SK-N-SH treated with all-trans-retinoic acid at 6 μM for 48 hours (cell line): ENCODE data around the gene DPYSL5.

ENCODE experiments used
- ARNTL ChIP-seq: fragments of 450-650 bp; formaldehyde crosslinking; IDR thresholded peaks from 2 replicates; pipeline ENCODE4 v1.5.0; 2020; ENCODE audit warnings: low read depth, mild to moderate bottlenecking, moderate library complexity, borderline replicate concordance
- BACH2 ChIP-seq: fragments of 250-450 bp; sonication (Bioruptor Pico); IDR thresholded peaks from 2 replicates; pipeline ENCODE4 v1.9.0; 2021; ENCODE audit warnings: mild to moderate bottlenecking, borderline replicate concordance
- CSRNP3 ChIP-seq: fragments of 250-450 bp; sonication (Bioruptor Pico); IDR thresholded peaks from 2 replicates; pipeline ENCODE4 v1.5.1; 2021; ENCODE audit warnings: mild to moderate bottlenecking, moderate library complexity
- ESRRG ChIP-seq: fragments of 250-450 bp; sonication (Bioruptor Pico); IDR thresholded peaks from 2 replicates; pipeline ENCODE4 v1.6.1; 2021; ENCODE audit warnings: mild to moderate bottlenecking
- GLIS3 ChIP-seq: fragments of 250-450 bp; sonication (Bioruptor Pico); IDR thresholded peaks from 2 replicates; pipeline ENCODE4 v1.5.0; 2020; ENCODE audit warnings: mild to moderate bottlenecking, moderate library complexity
- ISL1 ChIP-seq: fragments of 250-450 bp; sonication (Bioruptor Pico); IDR thresholded peaks from 2 replicates; pipeline ENCODE4 v2.1.2; 2022; ENCODE audit warnings: mild to moderate bottlenecking, moderate library complexity
- PATZ1 ChIP-seq: fragments of 250-450 bp; sonication (Bioruptor Pico); IDR thresholded peaks from 2 replicates; pipeline ENCODE4 v1.8.0; 2020; ENCODE audit warnings: mild to moderate bottlenecking, moderate library complexity, borderline replicate concordance
- PPARA ChIP-seq: fragments of 250-450 bp; sonication (Bioruptor Pico); IDR thresholded peaks from 2 replicates; pipeline ENCODE4 v1.5.0; 2020; ENCODE audit warnings: mild to moderate bottlenecking, borderline replicate concordance
- SNAI2 ChIP-seq: fragments of 250-450 bp; sonication (Bioruptor Pico); IDR thresholded peaks from 2 replicates; pipeline ENCODE4 v1.5.0; 2020; ENCODE audit warnings: mild to moderate bottlenecking, moderate library complexity
- ZFP3 ChIP-seq: fragments of 250-450 bp; sonication (Bioruptor Pico); IDR thresholded peaks from 2 replicates; pipeline ENCODE4 v1.5.0; 2020; ENCODE audit warnings: mild to moderate bottlenecking, moderate library complexity
- ZNF565 ChIP-seq: fragments of 450-650 bp; formaldehyde crosslinking; conservative IDR thresholded peaks from 2 replicates; pipeline ENCODE4 v1.5.0; 2020; ENCODE audit warnings: low read depth, mild to moderate bottlenecking, moderate library complexity
- ZNF70 ChIP-seq: fragments of 450-650 bp; formaldehyde crosslinking; IDR thresholded peaks from 2 replicates; pipeline ENCODE4 v1.5.0; 2020; ENCODE audit warnings: mild to moderate bottlenecking, moderate library complexity

GRCh38 chr2:26925100-26925791 is 77.3 kb downstream of the DPYSL5 start:
- TF ChIP-seq CSRNP3 (CRISPR knock-in tag) (no peak), ZFP3 (CRISPR knock-in tag) (no peak), ESRRG (CRISPR knock-in tag) (no peak), PPARA (CRISPR knock-in tag) (no peak), GLIS3 (CRISPR knock-in tag) (no peak), ZNF70 (CRISPR knock-in tag) (no peak), ZNF565 (no peak), SNAI2 (CRISPR knock-in tag) (no peak), PATZ1 (CRISPR knock-in tag) (no peak), BACH2 (CRISPR knock-in tag) (no peak), ISL1 (CRISPR knock-in tag) (no peak), ARNTL (CRISPR knock-in tag) (no peak)
